GM18909 (cell line): ENCODE measurements around the gene NOLC1.

Experiments used
- ATAC-seq: cut with Tn5 transposase; IDR thresholded peaks from one replicate; pipeline ENCODE4 v1.9.1; 2021; ENCODE audit warnings: mild to moderate bottlenecking; ENCODE audit not compliant: unreplicated experiment, poor library complexity

The NOLC1 gene

GRCh38 chr10:102121739-102122372, 30.3 kb upstream of the NOLC1 start:
- ATAC-seq: no peak

DNA sequence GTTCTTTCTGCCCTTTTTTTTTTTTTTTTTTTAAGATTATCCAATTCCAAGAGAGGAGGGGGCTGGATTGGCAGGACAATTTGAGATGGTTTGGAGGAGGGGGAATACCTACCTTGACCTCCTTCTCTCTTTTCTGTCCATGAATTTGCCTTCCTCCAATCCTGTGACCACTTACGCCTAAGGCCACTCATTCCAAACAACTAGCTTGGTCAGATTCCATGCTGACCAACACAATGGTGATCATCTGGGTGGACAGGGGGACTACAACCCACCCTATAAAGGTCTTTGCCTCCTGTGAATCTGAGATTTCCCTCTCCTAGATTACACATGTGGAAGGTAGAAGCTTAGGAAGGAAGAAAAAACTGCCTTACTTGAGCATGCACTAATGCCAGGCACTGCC, 29.7 kb upstream of the NOLC1 start:
- ATAC-seq: no peak

DNA sequence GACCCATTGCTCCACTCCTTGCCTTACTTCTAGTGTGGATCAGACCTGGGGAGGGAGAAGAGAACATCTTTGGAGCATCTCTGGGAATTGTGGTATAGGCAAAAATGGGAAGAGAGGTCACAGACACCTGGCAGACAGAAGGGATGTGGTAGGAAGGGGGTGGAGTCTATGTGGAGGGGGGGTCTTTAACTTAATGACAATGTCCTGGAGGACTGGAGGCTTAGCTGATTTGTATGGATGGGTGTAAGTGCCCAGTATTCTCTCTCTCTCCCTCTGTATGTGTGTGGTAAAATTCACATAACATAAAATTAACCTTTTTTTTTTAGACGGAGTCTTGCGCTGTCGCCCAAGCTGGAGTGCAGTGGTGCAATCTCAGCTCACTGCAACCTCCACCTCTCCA, 29.0 kb upstream of the NOLC1 start:
- no peak for ATAC-seq

GRCh38 chr10:102131286-102132170, 20.7 kb upstream of the NOLC1 start:
- ATAC-seq: no peak

DNA sequence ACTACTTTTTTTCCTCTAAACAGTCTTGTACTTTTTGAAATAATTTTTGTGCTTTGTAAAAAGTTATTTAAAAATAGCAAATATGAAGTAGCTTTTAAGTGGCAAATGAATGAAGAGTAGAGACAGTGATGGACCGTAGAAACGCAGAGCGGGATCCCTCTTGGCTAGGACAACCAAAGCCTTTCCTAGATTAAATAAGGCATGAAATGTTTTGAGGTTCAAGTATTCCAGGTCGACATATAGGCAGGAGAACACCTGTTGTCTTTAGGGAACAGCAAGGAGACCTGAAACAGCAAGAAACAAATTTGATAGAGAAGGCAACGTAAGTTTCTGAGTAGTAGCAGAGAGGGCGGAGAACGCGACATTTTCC, 20.0 kb upstream of the NOLC1 start:
- no peak for ATAC-seq

- peak; percentile 96 for ATAC-seq
These were observed 19.4 kb upstream of the NOLC1 start, which contains the start of gene PPRC1 for GRCh38 chr10:102132563-102133372. PPRC1 (plus strand) TSS chr10:102133040; CDS start chr10:102133069, 29 bp downstream.

DNA sequence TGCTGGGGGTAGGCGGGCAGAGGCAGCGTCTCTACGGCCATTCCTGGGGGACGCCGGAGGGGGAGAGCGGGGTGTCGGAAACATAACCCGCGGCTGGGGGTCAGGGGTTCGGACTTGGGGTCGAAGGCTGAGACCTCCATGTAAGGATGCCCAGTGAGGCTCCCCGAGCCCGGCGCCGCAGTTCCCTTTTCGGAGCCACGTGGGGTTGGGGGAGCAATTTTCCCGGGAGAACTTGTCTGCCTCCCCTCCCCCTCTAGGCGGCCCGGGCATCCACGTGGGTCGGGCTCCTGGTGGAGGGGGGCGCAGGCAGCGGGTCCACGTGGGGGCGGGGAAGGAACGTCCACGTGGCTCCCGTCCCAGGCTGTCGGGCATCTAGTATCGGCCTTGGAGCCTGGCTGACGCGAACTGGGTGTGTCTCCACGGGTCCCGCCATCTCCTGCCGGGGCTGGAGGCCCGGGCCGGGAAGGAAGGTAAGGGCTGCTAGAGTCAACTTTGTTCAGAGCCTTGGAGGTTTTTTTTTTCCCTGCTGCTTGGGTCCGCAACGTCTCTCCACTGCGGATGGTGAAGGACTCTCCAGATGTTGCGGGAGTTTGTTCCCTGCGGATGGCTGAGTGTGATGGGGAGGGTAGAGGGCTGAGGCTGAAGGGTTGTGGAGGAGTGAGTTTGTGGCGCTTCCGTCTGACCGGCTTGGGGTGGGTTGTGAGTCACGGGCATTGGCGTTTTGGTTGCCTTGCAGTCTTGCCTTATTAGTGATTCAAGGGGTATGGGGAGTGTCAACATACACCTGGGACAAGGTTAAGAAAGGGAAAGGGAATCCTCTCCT, 18.6 kb upstream of the NOLC1 start:
- ATAC-seq: no peak

DNA sequence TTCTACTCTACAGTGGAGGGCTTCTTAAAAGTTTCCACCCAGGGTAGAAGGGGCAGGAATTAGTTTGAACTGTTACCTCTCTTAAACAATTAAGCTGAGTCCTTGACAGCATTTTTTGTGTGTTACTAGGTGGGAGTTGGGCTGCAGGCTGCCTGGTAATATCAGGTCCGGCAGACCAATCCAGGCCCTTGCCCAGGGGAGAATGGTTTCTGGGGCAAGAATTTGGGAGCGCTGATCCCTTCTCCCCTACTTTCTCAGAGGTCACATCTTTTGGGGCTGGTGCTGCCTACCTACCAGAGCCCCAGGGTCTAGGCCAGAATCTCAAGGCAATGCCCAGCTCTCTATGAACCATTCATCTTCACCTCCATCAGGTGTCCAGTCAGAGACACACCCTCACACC, 17.8 kb upstream of the NOLC1 start:
- no peak for ATAC-seq

DNA sequence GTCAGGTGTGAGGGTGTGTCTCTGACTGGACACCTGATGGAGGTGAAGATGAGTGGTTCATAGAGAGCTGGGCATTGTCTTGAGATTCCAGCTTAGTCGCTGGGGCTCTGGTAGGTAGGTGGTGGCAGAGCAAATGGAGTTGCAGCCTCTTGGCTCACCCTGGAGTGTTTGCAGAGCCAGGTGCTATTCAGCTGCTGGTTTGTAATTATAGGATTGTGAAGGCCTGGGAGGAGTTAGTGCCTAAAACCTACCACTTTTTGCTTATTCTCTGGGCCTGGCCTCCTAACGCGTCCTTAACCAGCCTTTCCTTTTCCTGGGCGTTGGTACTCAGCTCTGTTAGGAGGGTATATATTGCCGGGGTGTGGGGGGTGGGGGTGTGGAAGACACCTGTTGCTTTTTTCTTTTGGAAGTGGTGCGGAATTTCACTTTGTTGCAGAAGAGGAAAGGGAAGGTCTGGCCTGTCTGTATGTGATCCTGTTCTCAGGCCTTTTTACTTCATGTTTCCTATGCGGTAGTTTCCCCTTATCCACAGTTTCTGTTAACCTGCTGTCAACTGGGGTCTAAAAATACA, 16.1 kb upstream of the NOLC1 start:
- ATAC-seq: no peak

DNA sequence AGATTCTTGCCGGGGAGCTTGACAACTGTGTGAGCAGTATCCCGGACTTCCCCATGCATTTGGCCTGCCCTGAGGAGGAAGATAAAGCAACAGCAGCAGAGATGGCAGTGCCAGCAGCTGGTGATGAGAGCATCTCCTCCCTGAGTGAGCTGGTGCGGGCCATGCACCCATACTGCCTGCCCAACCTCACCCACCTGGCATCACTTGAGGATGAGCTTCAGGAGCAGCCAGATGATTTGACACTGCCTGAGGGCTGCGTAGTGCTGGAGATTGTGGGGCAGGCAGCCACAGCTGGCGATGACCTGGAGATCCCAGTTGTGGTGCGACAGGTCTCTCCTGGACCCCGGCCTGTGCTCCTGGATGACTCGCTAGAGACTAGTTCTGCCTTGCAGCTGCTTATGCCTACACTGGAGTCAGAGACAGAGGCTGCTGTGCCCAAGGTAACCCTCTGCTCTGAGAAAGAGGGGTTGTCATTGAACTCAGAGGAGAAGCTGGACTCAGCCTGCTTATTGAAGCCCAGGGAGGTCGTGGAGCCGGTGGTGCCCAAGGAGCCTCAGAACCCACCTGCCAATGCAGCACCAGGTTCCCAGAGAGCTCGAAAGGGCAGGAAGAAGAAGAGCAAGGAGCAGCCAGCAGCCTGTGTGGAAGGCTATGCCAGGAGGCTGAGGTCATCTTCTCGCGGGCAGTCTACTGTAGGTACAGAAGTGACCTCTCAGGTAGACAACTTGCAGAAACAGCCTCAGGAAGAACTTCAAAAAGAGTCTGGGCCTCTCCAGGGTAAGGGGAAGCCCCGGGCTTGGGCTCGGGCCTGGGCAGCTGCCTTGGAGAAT, 12.7 kb upstream of the NOLC1 start:
- no peak for ATAC-seq

GRCh38 chr10:102140218-102140617, 12.0 kb upstream of the NOLC1 start:
- ATAC-seq: no peak

DNA sequence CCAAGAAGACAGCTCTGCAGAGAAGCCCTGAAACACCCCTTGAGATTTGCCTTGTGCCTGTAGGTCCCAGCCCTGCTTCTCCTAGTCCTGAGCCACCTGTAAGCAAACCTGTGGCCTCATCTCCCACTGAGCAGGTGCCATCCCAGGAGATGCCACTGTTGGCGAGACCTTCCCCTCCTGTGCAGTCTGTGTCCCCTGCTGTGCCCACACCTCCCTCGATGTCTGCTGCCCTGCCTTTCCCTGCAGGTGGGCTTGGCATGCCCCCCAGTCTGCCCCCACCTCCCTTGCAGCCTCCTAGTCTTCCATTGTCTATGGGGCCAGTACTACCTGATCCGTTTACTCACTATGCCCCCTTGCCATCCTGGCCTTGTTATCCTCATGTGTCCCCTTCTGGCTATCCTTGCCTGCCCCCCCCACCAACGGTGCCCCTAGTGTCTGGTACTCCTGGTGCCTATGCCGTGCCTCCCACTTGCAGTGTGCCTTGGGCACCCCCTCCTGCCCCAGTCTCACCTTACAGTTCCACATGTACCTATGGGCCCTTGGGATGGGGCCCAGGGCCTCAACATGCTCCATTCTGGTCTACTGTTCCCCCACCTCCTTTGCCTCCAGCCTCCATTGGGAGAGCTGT, 11.2 kb upstream of the NOLC1 start:
- ATAC-seq: no peak

GRCh38 chr10:102141583-102142107, 10.5 kb upstream of the NOLC1 start:
- ATAC-seq: no peak

DNA sequence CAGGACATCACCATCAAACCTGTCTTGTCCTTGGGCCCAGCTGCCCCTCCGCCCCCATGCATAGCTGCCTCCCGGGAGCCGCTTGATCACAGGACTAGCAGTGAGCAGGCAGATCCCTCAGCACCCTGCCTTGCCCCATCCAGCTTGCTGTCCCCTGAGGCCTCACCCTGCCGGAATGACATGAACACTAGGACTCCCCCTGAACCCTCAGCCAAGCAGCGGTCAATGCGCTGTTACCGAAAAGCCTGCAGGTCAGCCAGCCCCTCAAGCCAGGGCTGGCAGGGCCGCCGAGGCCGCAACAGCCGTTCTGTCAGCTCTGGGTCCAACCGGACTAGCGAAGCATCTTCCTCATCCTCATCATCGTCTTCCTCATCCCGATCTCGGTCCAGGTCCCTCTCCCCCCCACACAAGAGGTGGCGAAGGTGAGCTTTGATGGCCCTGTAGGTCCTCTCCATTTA, 5.2 kb upstream of the NOLC1 start:
- ATAC-seq: no peak

- ATAC-seq: no peak
These were observed 4.6 kb upstream of the NOLC1 start for GRCh38 chr10:102147561-102147960.

DNA sequence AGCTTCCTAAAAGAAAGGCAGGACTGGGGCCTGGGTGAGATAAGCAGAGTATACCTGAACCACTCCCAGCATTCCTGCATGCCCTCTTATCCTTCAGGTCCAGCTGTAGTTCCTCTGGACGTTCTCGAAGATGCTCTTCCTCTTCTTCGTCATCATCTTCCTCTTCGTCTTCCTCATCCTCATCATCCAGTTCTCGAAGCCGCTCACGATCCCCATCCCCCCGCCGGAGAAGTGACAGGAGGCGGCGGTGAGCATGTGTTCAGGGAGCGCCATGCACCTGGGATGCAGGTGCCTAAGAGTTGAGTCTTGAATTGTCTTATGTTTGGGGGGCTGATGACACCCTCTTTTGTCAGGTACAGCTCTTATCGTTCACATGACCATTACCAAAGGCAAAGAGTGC, 3.9 kb upstream of the NOLC1 start:
- ATAC-seq: no peak

- no peak for ATAC-seq
These were observed 1.0 kb upstream of the NOLC1 start for GRCh38 chr10:102150970-102151773.
